HL-60 (cell line): ENCODE data around the gene AK4.

Experiments
- CTCF ChIP-seq: IDR thresholded peaks from one replicate; pipeline ENCODE4 v1.5.1; 2011; ENCODE audit warnings: low read length, control low read depth, inconsistent platforms; ENCODE audit not compliant: insufficient read depth
- GABPA ChIP-seq: IDR thresholded peaks from 2 replicates; pipeline ENCODE4 v1.6.1; 2012; ENCODE audit warnings: low read depth
- POLR2AphosphoS5 ChIP-seq: IDR thresholded peaks from 2 replicates; pipeline ENCODE4 v1.6.1; 2012; ENCODE audit warnings: low read depth
- REST ChIP-seq: IDR thresholded peaks from 2 replicates; pipeline ENCODE4 v1.6.1; 2012; ENCODE audit warnings: low read depth; ENCODE audit not compliant: insufficient replicate concordance

GRCh38 chr1:65259816-65260215 is 111.8 kb downstream of the AK4 start:
- TF ChIP-seq REST (no peak), CTCF (no peak), POLR2AphosphoS5 (no peak), GABPA (no peak)
